HFF-Myc (cell line): ENCODE measurements around the gene RPP14.

Experiments used
- DNase-seq: peaks from one replicate; pipeline ENCODE4 v3.0.0-alpha.2; 2011; ENCODE audit warnings: low read depth; ENCODE audit errors: extremely low read depth
- H3K4me3 ChIP-seq: replicated peaks from 2 replicates; pipeline ENCODE4 v1.5.1; 2011; ENCODE audit warnings: low read depth, mild to moderate bottlenecking, control low read depth, low read length
- CTCF ChIP-seq: IDR thresholded peaks from 2 replicates; pipeline ENCODE4 v1.5.1; 2012; ENCODE audit warnings: mild to moderate bottlenecking, low read depth, low read length, control low read depth; ENCODE audit errors: missing control alignments

RPP14 gene

DNA sequence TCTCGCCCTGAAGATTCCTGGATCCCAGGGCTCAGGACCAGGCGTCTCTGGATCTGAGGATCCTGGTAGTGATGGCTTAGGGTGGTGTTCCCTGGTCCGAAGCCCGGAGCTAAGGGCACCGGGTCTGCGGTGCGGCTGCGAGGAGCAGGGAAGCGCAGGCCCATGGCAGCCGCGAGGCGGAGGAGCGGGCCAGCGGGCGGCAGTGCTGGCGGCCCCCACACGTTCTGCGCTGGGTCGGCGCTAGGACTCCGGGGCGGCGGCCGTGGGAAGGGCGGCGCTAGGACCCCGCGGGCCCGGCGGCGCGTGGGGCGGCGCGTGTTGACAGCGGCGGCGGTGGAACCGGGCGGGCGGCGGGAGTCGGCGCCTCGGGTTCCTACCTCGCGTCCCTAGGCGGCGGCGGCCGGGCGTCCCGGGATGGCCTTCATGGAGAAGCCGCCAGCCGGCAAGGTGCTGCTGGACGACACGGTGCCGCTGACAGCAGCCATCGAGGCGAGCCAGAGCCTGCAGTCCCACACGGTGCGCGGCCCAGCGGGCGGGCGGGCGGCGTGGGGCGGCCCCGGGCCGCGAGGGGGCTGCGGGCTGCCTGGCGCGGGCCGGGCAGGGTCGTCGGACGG is 26.6 kb downstream of the RPP14 start, which contains the start of gene PXK:
Gene PXK (plus strand): TSS at position 318 of the 614 bp plus-strand sequence. CDS start 97 bp downstream, at position 415.
- no peak for DNase-seq
- TF ChIP-seq CTCF = no peak
- H3K4me3 ChIP-seq = peak within 1 kb of the TSS; percentile 69

DNA sequence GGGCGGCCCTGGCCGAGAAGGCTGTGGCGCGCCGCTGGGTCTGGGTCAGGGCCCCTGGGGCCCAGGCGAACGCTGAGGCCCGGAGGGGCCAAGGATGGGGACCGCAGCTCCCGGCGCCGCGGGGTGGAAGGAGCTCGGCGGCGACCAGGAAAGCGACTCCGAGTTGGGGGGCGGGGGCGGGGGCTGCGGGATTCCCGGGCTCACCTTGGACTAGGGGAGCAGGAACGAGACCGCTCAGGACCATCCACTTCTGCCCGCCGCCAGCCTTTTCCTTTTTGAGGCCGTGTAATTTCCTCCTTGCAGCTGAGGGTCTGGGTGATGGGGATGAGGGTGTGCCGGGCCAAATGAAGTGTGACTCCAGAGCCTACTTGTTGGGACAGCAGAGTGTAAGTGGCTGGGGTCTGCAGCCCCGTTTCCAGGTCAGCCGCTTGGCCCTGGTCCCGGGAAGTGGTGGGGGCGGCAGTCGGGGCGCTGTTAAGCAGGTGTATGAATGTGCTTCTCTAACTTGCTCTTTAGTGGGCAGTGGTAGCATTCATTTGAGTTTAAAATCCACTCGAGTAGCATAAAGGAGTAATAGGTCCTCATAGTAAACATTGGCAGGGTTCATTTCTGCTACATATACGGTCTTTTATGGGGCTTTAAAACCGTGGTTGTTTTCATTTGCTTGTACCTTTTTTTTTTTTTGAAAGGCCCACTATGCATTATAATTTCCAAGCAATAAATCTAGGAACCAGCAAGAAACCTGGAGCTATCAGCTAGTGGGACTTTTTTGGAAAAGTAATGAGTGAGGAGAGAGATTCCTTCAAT is 27.4 kb downstream of the RPP14 start:
- H3K4me3 ChIP-seq = peak overlapping the region; percentile 69
- no peak for DNase-seq
- no peak for TF ChIP-seq CTCF

GRCh38 chr3:58334013-58334321 is 27.9 kb downstream of the RPP14 start:
- DNase-seq = no peak
- no peak for TF ChIP-seq CTCF
- peak overlapping the region; percentile 69 for H3K4me3 ChIP-seq

GRCh38 chr3:58334506-58334884 is 28.4 kb downstream of the RPP14 start:
- TF ChIP-seq CTCF = no peak
- DNase-seq = no peak
- peak overlapping the region; percentile 69 for H3K4me3 ChIP-seq

- TF ChIP-seq CTCF = no peak
- DNase-seq = no peak
- H3K4me3 ChIP-seq = peak overlapping the region; percentile 69
Observed at GRCh38 chr3:58335652-58335947, 29.6 kb downstream of the RPP14 start.

GRCh38 chr3:58336135-58336882 is 30.3 kb downstream of the RPP14 start:
- no peak overlapping the region for H3K4me3 ChIP-seq
- DNase-seq = peak; percentile 81
- TF ChIP-seq CTCF = no peak
